PC-3 (cell line): ENCODE data around the gene CALN1.
A peak's percentile ranks its signal among the peaks of the same experiment; 100 is the strongest.

ENCODE experiments used
- EZH2 ChIP-seq: fragments of 300-600 bp; sonication (generic); IDR thresholded peaks from one replicate; pipeline ENCODE4 v1.6.1; 2017; ENCODE audit warnings: antibody characterized with exemption, mild to moderate bottlenecking, low read length; ENCODE audit not compliant: unreplicated experiment
- TF ChIP-seq, protein P1 (sequence below): fragments of 300-600 bp; sonication (generic); conservative IDR thresholded peaks from 2 replicates; pipeline ENCODE4 v1.5.1; 2017; ENCODE audit warnings: antibody characterized with exemption, low read depth, mild to moderate bottlenecking, low read length

DNA sequence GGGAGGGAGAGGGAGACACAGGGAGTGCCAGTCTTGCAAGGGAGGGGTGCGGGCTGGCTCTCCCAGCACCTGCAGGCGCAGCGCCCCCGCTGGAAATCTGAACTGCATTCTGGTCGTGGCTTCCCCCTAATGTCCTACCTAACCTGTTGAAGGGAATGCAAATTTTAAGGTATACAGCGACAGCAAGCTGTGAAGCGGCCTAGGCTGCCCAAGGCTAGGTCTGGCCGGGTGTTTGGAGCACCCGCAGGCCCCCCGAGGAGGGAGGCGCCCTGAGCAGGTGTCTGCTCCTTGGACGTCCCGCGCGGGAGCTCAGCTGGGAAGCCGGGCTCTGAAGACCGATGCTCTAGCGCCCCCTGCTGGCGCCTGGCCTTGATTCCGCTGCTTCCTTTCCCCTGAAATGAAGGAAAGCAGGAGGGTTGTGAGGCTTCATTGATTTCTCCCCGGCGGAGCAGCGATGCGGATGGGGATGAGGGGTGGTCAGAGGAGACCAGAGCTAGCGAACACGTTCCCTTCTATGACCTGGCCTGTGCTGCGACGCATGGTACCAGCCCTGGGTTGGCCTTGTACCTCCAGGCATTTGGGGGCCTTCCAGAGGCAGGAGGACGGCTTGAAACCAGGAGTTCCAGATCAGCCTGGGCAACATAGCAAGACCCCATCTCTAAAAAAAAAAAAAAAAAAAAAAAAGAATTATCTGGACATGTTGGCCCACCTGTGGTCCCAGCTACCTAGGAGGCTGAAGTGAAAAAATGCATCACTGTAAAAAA lies 678.8 kb downstream of the CALN1 start:
- TF ChIP-seq, protein P1, sequence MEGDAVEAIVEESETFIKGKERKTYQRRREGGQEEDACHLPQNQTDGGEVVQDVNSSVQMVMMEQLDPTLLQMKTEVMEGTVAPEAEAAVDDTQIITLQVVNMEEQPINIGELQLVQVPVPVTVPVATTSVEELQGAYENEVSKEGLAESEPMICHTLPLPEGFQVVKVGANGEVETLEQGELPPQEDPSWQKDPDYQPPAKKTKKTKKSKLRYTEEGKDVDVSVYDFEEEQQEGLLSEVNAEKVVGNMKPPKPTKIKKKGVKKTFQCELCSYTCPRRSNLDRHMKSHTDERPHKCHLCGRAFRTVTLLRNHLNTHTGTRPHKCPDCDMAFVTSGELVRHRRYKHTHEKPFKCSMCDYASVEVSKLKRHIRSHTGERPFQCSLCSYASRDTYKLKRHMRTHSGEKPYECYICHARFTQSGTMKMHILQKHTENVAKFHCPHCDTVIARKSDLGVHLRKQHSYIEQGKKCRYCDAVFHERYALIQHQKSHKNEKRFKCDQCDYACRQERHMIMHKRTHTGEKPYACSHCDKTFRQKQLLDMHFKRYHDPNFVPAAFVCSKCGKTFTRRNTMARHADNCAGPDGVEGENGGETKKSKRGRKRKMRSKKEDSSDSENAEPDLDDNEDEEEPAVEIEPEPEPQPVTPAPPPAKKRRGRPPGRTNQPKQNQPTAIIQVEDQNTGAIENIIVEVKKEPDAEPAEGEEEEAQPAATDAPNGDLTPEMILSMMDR, result peak; percentile 85
- no peak for TF ChIP-seq EZH2
